Natural killer cell (primary cell): ENCODE data around the gene ADGRV1. TPM values are rescaled to one million over a fixed set of nuclear protein-coding genes. Genes with fewer than 3 reads are reported as not detected.

ENCODE experiments used
- ATAC-seq, 3 donors: fragments of 150-1000 bp in 2 of 3; fragments of 200-7000 bp in 1 of 3; cut with Tn5 transposase; 1 replicate in 1 of 3; 2 replicates in 2 of 3; pipeline ENCODE4 v1.10.0; 2021; ENCODE audit warnings: mild to moderate bottlenecking in 2 of 3, moderate library complexity in 2 of 3
- DNase-seq, 2 donors: peaks; one replicate each; pipeline versions ENCODE4 v3.0.0 to v3.0.0-alpha.2; 2013 to 2021; ENCODE audit warnings: mixed read lengths in 1 of 2
- H3K27ac ChIP-seq: one replicate; pipeline ENCODE4 v1.5.1; 2013; ENCODE audit warnings: mild to moderate bottlenecking, low read length
- H3K27me3 ChIP-seq: one replicate; pipeline ENCODE4 v1.6.1; 2013; ENCODE audit warnings: low read length; ENCODE audit not compliant: control insufficient read depth, insufficient read depth
- H3K36me3 ChIP-seq: one replicate; pipeline ENCODE4 v1.6.1; 2013; ENCODE audit warnings: low read length; ENCODE audit not compliant: control insufficient read depth, insufficient read depth
- H3K4me1 ChIP-seq: one replicate; pipeline ENCODE4 v1.6.1; 2013; ENCODE audit warnings: low read length; ENCODE audit not compliant: control insufficient read depth, insufficient read depth
- H3K4me3 ChIP-seq: one replicate; pipeline ENCODE4 v1.5.1; 2013; ENCODE audit warnings: low read length
- H3K9me3 ChIP-seq: one replicate; pipeline ENCODE4 v1.6.1; 2013; ENCODE audit warnings: low read length; ENCODE audit not compliant: control insufficient read depth, insufficient read depth
- H3K27ac Mint-ChIP-seq, 2 donors: one replicate each; pipeline ENCODE4 v1.8.0; 2022; ENCODE audit warnings: mild to moderate bottlenecking in 2 of 2, mixed read lengths in 2 of 2, moderate library complexity in 1 of 2
- H3K27me3 Mint-ChIP-seq, 2 donors: one replicate each; pipeline ENCODE4 v1.8.0; 2022; ENCODE audit warnings: low read depth in 2 of 2, mixed read lengths in 2 of 2
- H3K36me3 Mint-ChIP-seq: one replicate; pipeline ENCODE4 v1.8.0; 2022; ENCODE audit warnings: mixed read lengths
- H3K4me1 Mint-ChIP-seq, 2 donors: one replicate each; pipeline ENCODE4 v1.8.0; 2022; ENCODE audit warnings: mixed read lengths in 2 of 2
- H3K4me3 Mint-ChIP-seq: one replicate; pipeline ENCODE4 v1.8.0; 2022; ENCODE audit warnings: mild to moderate bottlenecking, moderate library complexity, mixed read lengths
- H3K9me3 Mint-ChIP-seq, 2 donors: one replicate each; pipeline ENCODE4 v1.8.0; 2022; ENCODE audit warnings: mixed read lengths in 2 of 2
- CTCF ChIP-seq: fragments of 200-600 bp; IDR thresholded peaks from one replicate; pipeline ENCODE4 v1.8.0; 2022; ENCODE audit warnings: antibody characterized with exemption
- WGBS: methylation state at CpG from one replicate; pipeline ENCODE4 v1.1.7; 2013; ENCODE audit warnings: missing lambda C conversion rate; ENCODE audit not compliant: insufficient coverage; 5-methylcytosine and 5-hydroxymethylcytosine counted together
- intact Hi-C: fragments of 100-400 bp; cut with micrococcal nuclease; formaldehyde crosslinking; loops from one replicate; pipeline ENCODE4 v1.14.2; 2022
- total RNA-seq, 4 donors: library from RNA; stranded (reverse); fragments of 120-200 nt in 1 of 4; gene quantifications; one replicate each; pipeline versions ENCODE4 v1.2.3 to v1.2.4, GENCODE V29; 2013 to 2022

Gene ADGRV1
- total RNA-seq, 3 donors from 2014 or later (not counting 1 experiment from before 2014, with no cell fraction given): 0.50 to 0.71 TPM; not detected in 1

DNA sequence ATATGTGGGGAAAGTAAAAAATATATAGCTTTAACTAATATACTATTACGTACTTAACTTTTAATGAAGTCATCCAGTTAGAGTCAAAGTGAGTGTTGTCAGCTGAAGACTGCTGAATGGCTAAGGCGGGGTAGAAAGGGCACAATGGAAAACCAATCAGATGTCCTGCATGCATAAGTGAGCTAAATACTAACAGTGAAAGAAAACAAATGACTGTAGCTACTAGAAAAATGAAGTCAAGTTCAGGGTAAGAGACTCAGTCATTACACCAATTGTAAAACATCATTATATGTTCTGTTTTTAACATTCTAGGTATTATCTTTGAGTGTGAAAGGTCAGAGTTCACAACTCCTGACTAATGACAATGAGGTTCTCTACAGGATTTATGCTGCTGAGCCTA, 295.2 kb downstream of the ADGRV1 start:
- WGBS: 89% methylated on average over 1 of the region's 2 CpGs
- TF ChIP-seq CTCF: no peak
- H3K36me3 ChIP-seq: no peaks in the 10 kb centered on the region
- no peak overlapping the region for H3K4me3 ChIP-seq
- ATAC-seq (no peak), DNase-seq (no peak)
- Mint-ChIP-seq H3K36me3 (no peaks in the 10 kb centered on the region), H3K4me1 (peaks cover 12 to 15% of the 10 kb centered on the region in 2 donors), H3K27ac (no peak overlapping the region), H3K4me3 (no peak overlapping the region), H3K27me3 (peaks cover 0 to 3% of the 10 kb centered on the region in 2 donors), H3K9me3 (no peaks in the 10 kb centered on the region)
- H3K27ac ChIP-seq: no peak overlapping the region
- H3K27me3 ChIP-seq: no peaks in the 10 kb centered on the region
- no peaks in the 10 kb centered on the region for H3K4me1 ChIP-seq
- H3K9me3 ChIP-seq: no peaks in the 10 kb centered on the region
- intact Hi-C loops: no loop called here

DNA sequence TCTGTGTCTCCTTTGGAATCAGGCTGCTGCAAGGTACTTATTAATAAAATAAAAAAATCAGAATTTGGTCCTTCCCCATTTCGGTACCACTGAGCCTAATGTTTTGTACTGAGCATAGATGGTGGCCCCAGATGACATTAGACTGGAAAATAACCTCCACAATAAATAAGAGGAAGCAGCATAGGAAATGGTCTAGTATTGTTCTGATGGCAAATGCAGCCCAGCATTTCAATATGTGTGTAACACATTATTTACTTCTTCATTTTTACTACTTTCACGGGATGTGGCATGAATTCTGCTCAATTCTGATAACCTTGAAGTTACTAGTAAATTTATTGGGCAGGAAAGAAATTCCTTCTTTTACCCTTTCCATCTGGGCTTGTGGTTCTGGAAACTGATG, 295.6 kb downstream of the ADGRV1 start:
- no peaks in the 10 kb centered on the region for H3K27me3 ChIP-seq
- ATAC-seq (no peak), DNase-seq (no peak)
- Mint-ChIP-seq H3K27me3 (peaks cover 0 to 3% of the 10 kb centered on the region in 2 donors), H3K4me3 (no peak overlapping the region), H3K4me1 (peaks cover 12 to 15% of the 10 kb centered on the region in 2 donors), H3K36me3 (no peaks in the 10 kb centered on the region), H3K27ac (no peak overlapping the region), H3K9me3 (no peaks in the 10 kb centered on the region)
- no peak overlapping the region for H3K27ac ChIP-seq
- no peak overlapping the region for H3K4me3 ChIP-seq
- H3K4me1 ChIP-seq: no peaks in the 10 kb centered on the region
- intact Hi-C loops: no loop called here
- WGBS: no CpG with 5 or more reads among the region's 2 CpGs
- TF ChIP-seq CTCF: no peak
- no peaks in the 10 kb centered on the region for H3K36me3 ChIP-seq
- H3K9me3 ChIP-seq: no peaks in the 10 kb centered on the region

- intact Hi-C loops: no loop called here
- peaks cover 0 to 3% of the 10 kb centered on the region in 2 donors for H3K27me3 Mint-ChIP-seq
- WGBS: 79% methylated on average over 2 of the region's 4 CpGs
- H3K4me1 Mint-ChIP-seq: peaks cover 12 to 15% of the 10 kb centered on the region in 2 donors
- Histone ChIP-seq H3K27ac (no peak overlapping the region), H3K36me3 (no peaks in the 10 kb centered on the region), H3K27me3 (no peaks in the 10 kb centered on the region), H3K4me1 (no peaks in the 10 kb centered on the region), H3K9me3 (no peaks in the 10 kb centered on the region), H3K4me3 (no peak overlapping the region)
- TF ChIP-seq CTCF: no peak
- ATAC-seq: no peak
- H3K27ac Mint-ChIP-seq: no peak overlapping the region
- no peaks in the 10 kb centered on the region for H3K9me3 Mint-ChIP-seq
- no peak overlapping the region for H3K4me3 Mint-ChIP-seq
- DNase-seq: no peak
- H3K36me3 Mint-ChIP-seq: no peaks in the 10 kb centered on the region
These were observed 296.9 kb downstream of the ADGRV1 start for GRCh38 chr5:90855296-90856010.
